GM21360 (cell line): ENCODE data around the gene OR4C6.
A peak's percentile ranks its signal among the peaks of the same experiment; 100 is the strongest.

ENCODE experiments used
- ATAC-seq: cut with Tn5 transposase; IDR thresholded peaks from one replicate; pipeline ENCODE4 v1.9.1; 2021; ENCODE audit warnings: mild to moderate bottlenecking, moderate library complexity; ENCODE audit not compliant: unreplicated experiment

Gene OR4C6

DNA sequence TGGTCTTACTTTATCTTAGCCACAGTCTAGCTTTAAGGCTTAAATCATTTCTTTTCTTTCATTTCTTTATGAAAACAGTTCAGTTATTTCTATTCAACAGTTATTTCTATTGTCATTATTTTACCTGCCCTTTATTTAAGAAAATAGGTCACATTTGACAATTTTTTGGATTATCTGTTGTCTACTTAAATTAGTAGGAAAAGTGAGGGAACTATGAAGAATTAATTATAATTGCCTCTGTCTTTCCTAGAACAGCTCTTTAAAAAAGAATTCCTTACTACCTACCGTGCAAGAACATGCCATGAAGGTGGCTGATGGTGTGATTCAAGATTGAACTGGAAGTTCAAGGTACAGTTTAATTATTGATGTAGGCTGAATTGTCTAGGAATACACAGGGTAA, at the start of gene OR4C6:
Gene OR4C6 (plus strand): TSS at position 301 of the 400 bp plus-strand sequence. CDS start 2,966 bp downstream, outside the sequence.
- no peak for ATAC-seq

DNA sequence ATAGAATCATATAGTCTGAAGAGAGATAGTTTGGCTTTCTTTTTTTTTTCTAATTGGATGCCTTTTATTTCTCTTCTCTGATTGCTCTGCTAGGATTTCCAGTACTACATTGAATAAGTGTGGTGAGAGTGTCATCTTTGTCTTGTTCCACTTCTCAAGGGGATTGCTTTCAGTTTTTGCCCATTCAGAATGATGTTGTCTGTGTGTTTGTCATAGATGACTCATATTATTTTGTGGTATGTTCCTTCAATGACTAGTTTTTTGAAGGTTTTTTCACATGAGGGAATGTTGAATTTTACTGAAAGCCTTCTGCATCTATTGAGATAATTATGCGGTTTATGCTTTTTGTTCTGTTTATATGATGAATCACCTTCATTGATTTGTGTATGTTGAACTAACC, 37.5 kb upstream of the OR4C6 start:
- no peak for ATAC-seq

DNA sequence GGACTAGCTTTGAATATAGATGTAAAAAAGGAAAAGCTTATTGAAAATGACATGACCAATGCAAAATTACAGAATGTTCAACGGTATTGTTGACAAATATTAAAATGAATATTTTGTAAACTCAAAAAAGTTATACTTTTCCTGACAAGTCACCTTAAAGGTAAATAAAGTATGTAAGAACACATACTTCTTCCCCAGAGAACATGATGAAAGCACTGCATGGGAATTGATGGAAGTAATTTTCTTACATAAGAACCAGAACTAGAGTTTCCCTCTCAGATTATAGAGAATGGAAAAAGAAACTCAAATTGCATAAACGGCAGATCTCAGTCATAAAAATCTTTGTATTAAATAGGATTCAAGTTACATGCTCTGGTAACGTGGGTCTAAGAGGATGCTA, 27.2 kb upstream of the OR4C6 start, which contains the start of gene OR4P4:
Gene OR4P4 (plus strand): TSS at position 301 of the 400 bp plus-strand sequence.
- ATAC-seq, result no peak

DNA sequence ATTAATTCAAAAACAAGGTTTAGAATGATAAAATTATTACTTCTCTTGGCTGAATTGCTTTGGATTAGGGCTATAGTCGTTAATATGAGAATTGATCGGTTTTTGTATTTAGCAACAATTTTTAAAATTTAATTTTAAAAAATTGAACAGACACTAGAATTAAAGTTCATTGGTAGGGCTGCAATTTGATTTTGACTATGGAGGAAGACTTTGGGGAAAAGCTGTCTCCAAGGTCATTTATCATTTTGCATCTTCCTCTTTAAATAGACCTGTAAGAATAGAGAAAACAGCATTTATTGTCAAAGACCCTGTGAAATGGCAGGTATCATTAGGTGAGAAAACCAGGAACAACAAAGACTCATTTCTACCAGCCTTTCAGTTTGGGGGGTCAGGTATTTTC, 14.0 kb upstream of the OR4C6 start, which contains the start of gene OR4S2:
Gene OR4S2 (plus strand): TSS at position 301 of the 400 bp plus-strand sequence. CDS start 2,577 bp downstream, outside the sequence.
- ATAC-seq, result no peak

DNA sequence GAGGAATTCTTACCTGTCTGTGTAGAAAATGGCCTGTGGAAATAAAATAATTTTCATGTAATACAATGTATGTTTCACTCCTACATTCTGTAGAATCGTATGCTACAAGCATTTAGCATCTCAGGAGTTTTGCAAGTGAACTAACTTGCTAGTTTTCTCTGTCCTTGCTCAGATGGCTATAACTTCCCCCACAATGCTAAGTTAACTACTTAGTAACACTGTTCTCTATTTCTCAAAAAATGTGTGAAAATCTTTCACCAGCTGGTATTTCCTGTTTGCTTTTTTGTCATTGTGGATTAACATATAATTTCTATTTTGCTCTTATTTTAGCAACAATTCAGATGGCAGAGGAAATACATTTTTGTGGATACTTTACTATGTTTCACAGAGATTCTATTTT, 9.4 kb upstream of the OR4C6 start:
- ATAC-seq, result no peak

DNA sequence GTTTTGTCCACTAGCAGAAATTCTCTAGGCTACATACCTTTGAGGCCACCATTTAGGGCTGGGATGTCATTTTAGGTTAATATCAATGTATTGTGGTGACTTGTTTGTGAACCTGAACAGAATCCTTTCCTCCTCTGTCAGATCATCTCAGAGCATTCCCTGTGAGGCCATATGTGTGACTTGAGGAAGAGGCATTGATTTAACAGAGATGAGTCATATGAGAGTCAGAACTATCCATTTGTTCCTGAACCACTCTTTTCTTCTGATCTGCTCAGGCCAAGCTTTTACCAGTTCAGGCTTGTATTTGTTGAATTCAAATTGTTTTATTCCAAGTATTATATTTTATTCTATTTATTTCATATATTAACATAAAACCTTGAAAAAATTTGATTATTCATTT, 6.9 kb upstream of the OR4C6 start:
- no peak for ATAC-seq

DNA sequence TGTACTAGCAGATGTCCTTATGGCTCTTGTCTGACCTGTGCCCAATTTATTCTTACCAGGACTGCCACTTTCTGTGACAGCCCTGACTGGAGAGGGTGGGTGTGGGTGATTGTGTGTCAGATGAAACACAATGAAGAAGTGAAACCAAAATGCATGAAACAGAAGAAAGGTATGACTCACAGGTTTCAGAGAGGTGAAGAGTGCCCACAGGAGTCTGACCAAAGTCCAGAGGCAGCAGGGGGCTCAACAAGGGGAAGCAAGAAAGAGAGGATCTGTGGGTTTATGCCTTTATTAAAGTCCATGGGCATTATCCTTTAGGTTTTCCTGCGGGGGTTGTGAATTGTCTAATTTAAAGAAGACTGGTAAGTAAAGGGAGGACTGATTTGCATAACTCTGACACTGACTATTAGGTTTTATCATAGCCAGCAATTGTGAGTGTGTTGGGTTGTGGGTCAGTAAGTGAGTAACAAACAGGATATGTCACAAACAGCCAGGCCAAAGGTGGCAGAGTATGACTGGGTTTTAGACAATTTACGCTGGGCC, 3.9 kb upstream of the OR4C6 start:
- ATAC-seq, result peak; percentile 96

DNA sequence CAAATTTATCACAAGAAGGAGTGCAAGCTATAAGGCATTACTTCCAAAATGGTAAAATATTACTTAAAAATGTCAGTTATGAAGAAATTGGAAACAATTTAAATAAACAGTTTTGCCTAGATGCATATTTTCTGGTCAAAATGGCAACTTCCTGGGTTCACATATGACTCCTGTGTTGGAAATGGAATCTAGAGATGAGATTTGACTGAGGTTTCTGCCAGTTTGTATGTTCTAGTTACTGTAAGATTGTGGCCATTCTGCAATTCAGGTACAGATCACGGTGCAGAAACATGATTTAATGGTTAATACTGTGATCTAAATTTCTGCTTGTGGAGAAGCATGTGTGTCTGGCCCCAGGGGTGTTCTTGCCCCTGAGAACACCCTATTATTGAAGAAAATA, 3.4 kb upstream of the OR4C6 start:
- ATAC-seq, result peak; percentile 32

DNA sequence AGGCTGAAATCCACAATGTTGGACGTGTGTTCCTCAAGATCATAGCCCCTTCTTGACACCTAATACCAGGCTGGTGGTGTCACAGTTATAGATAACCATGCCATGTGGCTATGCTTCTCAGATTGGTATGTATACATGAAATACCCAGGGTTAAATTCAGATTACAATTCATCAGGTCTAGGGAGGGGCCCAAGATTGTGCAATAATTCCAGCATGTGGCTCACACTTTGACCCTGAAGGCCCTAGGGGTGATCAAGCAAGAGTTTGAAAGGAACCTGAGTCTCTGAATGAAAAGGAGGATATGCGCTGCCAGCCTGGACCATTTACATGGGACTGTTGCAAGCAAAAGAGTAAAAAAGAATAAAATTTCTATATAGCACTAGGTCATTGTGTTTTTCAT, 7.4 kb downstream of the OR4C6 start:
- ATAC-seq, result no peak

DNA sequence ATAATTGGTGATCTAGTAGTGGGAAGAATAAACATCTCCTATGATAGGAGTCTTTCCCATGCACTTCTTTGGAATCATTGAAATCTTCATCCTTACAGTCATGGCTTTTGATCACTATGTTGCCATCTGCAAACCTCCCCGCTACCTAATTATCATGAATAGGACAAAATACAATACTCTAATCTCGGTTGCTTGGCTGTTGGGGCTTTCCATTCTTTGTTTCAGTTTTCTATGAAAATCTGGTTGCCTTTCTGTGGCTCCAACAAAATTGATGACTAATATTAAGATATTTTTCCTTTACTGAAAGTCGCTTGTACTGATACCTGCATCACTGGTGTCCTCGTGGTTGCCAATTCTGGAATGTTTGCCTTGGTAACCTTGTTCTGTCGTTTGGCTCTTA, 11.9 kb downstream of the OR4C6 start:
- ATAC-seq, result no peak

DNA sequence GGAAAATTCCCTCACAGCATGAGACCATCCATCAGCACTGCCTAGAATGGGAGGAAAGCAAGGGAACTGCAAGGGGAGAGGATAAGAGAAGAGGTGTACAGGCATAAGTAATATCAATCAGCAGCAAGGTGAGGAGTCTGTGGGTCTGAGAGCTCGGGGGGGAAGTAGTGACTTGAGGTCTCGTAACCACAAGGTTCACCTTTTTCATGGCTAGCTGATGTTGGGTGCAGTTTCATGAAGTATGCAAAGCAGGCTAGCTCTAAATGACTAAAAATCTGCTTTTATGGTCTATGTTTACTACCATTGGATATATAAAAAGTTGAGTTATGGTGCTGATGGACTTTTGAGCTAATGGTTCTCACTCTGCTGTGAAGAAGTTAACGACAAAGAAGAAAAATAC, 35.8 kb downstream of the OR4C6 start:
- ATAC-seq, result peak; percentile 98

DNA sequence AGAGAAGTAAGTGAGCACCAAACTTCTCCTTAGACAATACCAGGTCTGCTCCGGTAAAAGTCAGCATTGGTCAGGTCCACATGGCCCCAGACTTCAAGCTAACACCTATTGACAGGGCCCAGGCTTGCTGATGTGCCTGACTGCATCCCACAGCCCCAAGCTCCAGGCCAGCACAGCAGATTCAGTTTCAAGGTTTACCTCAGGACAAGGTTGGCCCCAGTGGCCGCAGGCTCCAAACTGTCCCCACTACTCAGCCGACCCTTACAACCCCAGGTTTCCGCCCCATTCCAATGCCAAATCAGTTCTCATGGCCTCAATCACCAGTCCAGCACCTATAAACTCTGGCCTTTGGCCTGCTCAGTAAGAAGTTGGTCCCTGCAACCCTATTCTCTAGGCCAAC, 39.4 kb downstream of the OR4C6 start:
- ATAC-seq, result no peak

DNA sequence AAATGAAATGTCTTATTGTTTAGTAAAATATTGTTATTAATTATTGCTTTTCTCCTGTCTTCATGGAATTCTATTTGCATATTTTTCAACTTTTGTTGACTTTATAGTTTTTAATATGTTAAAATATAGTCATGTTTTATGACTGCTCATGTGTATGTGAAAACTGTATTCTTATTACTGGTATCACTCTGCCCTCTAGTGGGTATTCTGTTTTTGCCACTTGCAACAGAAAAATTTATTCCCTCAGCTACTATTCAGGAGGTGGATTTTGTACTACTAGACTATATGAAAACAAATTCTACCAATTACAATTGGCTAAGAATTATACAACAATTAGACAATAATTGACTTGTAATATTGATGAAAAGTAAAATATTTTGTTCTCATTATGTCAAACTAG, 45.0 kb downstream of the OR4C6 start:
- ATAC-seq, result no peak

DNA sequence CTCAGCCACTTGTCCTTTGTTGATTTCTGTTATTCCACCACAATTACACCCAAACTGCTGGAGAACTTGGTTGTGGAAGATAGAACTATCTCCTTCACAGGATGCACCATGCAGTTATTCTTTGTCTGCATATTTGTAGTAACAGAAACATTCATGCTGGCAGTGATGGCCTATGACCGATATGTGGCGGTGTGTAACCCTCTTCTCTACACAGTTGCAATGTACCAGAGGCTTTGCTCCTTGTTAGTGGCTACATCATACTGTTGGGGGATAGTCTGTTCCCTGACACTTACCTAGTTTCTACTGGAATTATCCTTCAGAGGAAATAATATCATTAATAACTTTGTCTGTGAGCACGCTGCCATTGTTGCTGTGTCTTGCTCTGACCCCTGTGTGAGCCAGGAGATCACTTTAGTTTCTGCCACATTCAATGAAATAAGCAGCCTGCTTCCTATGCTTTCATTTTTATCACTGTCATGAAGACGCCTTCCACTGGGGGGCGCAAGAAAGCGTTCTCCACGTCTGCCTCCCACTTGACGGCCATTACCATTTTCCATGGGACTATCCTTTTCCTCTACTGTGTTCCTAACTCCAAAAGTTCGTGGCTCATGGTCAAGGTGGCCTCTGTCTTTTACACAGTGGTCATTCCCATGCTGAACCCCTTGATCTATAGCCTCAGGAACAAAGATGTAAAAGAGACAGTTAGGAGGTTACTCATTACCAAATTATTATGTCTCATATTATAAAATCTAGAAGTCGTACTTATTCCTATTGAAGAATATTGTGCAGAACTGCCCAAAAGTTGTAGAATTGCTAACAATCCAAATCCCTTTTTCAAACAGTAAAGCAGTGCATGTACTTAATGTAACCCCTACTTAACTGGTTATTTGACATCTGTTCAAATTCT, 53.2 kb downstream of the OR4C6 start:
- ATAC-seq, result peak; percentile 87
